ENCODE results near the gene RAB6A. TPM values are rescaled to one million over a fixed set of nuclear protein-coding genes. Genes with fewer than 3 reads are reported as not detected.
A peak's percentile ranks its signal among the peaks of the same experiment; 100 is the strongest.
"Not testable (repeated sequence)": the region's sequence is repeated elsewhere in the genome, so short reads cannot be mapped to it uniquely, and the experiment has no call there.

Gene RAB6A
- total RNA-seq, 1 donor = 153 TPM

GRCh38 chr11:73797457-73797856, 36.6 kb upstream of the RAB6A start:
- no peak for DNase-seq (ENCODE audit: low read depth)
- H3K4me3 ChIP-seq (ENCODE audit: low read depth, low read length) = no peak overlapping the region
- TF ChIP-seq CTCF (IDR thresholded peaks at IDR 0.05; ENCODE audit: insufficient read depth, low read depth, low read length) = no peak

- DNase-seq (ENCODE audit: low read depth) = no peak
- no peak for TF ChIP-seq CTCF (IDR thresholded peaks at IDR 0.05; ENCODE audit: insufficient read depth, low read depth, low read length)
- H3K4me3 ChIP-seq (ENCODE audit: low read depth, low read length) = no peak overlapping the region
These were observed 35.2 kb upstream of the RAB6A start for GRCh38 chr11:73795925-73796632.

GRCh38 chr11:73792584-73792983, 31.7 kb upstream of the RAB6A start:
- TF ChIP-seq CTCF (IDR thresholded peaks at IDR 0.05; ENCODE audit: insufficient read depth, low read depth, low read length) = no peak
- DNase-seq (ENCODE audit: low read depth) = no peak
- H3K4me3 ChIP-seq (ENCODE audit: low read depth, low read length) = no peak overlapping the region

GRCh38 chr11:73789279-73789670, 28.4 kb upstream of the RAB6A start:
- no peak for DNase-seq (ENCODE audit: low read depth)
- TF ChIP-seq CTCF (IDR thresholded peaks at IDR 0.05; ENCODE audit: insufficient read depth, low read depth, low read length) = no peak
- H3K4me3 ChIP-seq (ENCODE audit: low read depth, low read length) = no peak overlapping the region

- peak; percentile 92 for DNase-seq (ENCODE audit: low read depth)
- no peak for TF ChIP-seq CTCF (IDR thresholded peaks at IDR 0.05; ENCODE audit: insufficient read depth, low read depth, low read length)
- peak within 1 kb of the TSS; percentile 85 for H3K4me3 ChIP-seq (ENCODE audit: low read depth, low read length)
These were observed 27.0 kb upstream of the RAB6A start, which contains the start of gene MRPL48 for GRCh38 chr11:73787643-73788558. MRPL48 (plus strand) TSS chr11:73787874; CDS start chr11:73787972, 98 bp downstream.

- TF ChIP-seq CTCF (IDR thresholded peaks at IDR 0.05; ENCODE audit: insufficient read depth, low read depth, low read length) = no peak
- DNase-seq (ENCODE audit: low read depth) = no peak
- H3K4me3 ChIP-seq (ENCODE audit: low read depth, low read length) = peak overlapping the region; percentile 85
These were observed 26.3 kb upstream of the RAB6A start for GRCh38 chr11:73787051-73787642.

- DNase-seq (ENCODE audit: low read depth); H3K4me3 ChIP-seq (ENCODE audit: low read depth, low read length): not testable (repeated sequence)
These were observed 24.6 kb upstream of the RAB6A start for GRCh38 chr11:73785467-73785866.

Data from fibroblast of villous mesenchyme (primary cell).